ENCODE results near the gene MYOD1.

- TF ChIP-seq CTCF (conservative IDR thresholded peaks at IDR 0.05; ENCODE audit: low read length) (no peak), EZH2phosphoT487 (IDR thresholded peaks at IDR 0.05; ENCODE audit: borderline replicate concordance, low read depth, low read length) (no peak)
Observed at GRCh38 chr11:17747131-17747955, 28.0 kb downstream of the MYOD1 start.
